ENCODE results near the gene MYH7B. TPM values are rescaled to one million over a fixed set of nuclear protein-coding genes. Genes with fewer than 3 reads are reported as not detected.

The MYH7B gene
- total and polyA plus RNA-seq, 2 experiments from 2014 or later: 0.10 to 1.1 TPM

GRCh38 chr20:35002426-35003210 lies 47.0 kb downstream of the MYH7B start:
- H3K27me3 ChIP-seq (ENCODE audit: insufficient read depth): no peaks in the 10 kb centered on the region
- DNase-seq (ENCODE audit: low spot score): no peak
- no peak for ATAC-seq
- Mint-ChIP-seq H3K4me3 (no peak overlapping the region; the same call in 2 of the 3 replicates), H3K9me3 (peaks cover 3% of the 10 kb centered on the region; the same call in 2 of the 3 replicates), H3K4me1 (peaks cover 12% of the 10 kb centered on the region), H3K27me3 (ENCODE audit: insufficient read depth, low read depth, poor library complexity) (peaks cover 17% of the 10 kb centered on the region), H3K36me3 (ENCODE audit: low read depth) (peaks cover 53% of the 10 kb centered on the region), H3K27ac (no peak overlapping the region; the same call in 1 of the 2 replicates)
- H3K9me2 ChIP-seq (ENCODE audit: insufficient read depth): no peaks in the 10 kb centered on the region
- 0 out of 2 replicates have a peak, but pooled peaks cover 6% of the 10 kb centered on the region for H3F3A ChIP-seq (replicated peaks; ENCODE audit: low read depth)
- H4K20me1 ChIP-seq (replicated peaks; ENCODE audit: insufficient read depth): peaks cover under 1% of the 10 kb centered on the region; the same call in 1 of the 2 replicates
- H3K4me3 ChIP-seq: no peak overlapping the region
- no peak overlapping the region for H3K4me2 ChIP-seq
- H3K27ac ChIP-seq (ENCODE audit: low read depth): no peak overlapping the region
- TF ChIP-seq NANOG (IDR thresholded peaks at IDR 0.05; ENCODE audit: borderline replicate concordance) (no peak), ETS1 (IDR thresholded peaks at IDR 0.05) (no peak), EZH2phosphoT487 (IDR thresholded peaks at IDR 0.05; ENCODE audit: unreplicated experiment) (no peak), POLR2AphosphoS5 (IDR thresholded peaks at IDR 0.05; ENCODE audit: low read depth) (no peak), REST (IDR thresholded peaks at IDR 0.05; ENCODE audit: unreplicated experiment) (no peak), STAT1 (IDR thresholded peaks at IDR 0.05; ENCODE audit: unreplicated experiment) (no peak), EZH2 (IDR thresholded peaks at IDR 0.05; ENCODE audit: low read depth, unreplicated experiment) (no peak), ZNF331 (CRISPR knock-in tag; IDR thresholded peaks at IDR 0.05; ENCODE audit: low read depth) (no peak), CREB1 (CRISPR knock-in tag; IDR thresholded peaks at IDR 0.05; ENCODE audit: low read depth) (no peak), JUNB (IDR thresholded peaks at IDR 0.05; ENCODE audit: unreplicated experiment) (no peak)
- H3K36me3 ChIP-seq (ENCODE audit: insufficient read depth): peaks cover 13% of the 10 kb centered on the region
- no peak overlapping the region for H2AFZ ChIP-seq
- H3K4me1 ChIP-seq (ENCODE audit: insufficient read depth): no peaks in the 10 kb centered on the region
- H3K79me2 ChIP-seq (replicated peaks; ENCODE audit: insufficient read depth): no peaks in the 10 kb centered on the region

All from GM23338 (cell line).